HG03565 (cell line): ENCODE results near the gene KIF26B.
"Not testable (repeated sequence)": the region's sequence is repeated elsewhere in the genome, so short reads cannot be mapped to it uniquely, and the experiment has no call there.

Source experiments
- ATAC-seq: cut with Tn5 transposase; IDR thresholded peaks from one replicate; pipeline ENCODE4 v1.9.1; 2021; ENCODE audit warnings: mild to moderate bottlenecking, moderate library complexity; ENCODE audit not compliant: unreplicated experiment

The KIF26B gene

DNA sequence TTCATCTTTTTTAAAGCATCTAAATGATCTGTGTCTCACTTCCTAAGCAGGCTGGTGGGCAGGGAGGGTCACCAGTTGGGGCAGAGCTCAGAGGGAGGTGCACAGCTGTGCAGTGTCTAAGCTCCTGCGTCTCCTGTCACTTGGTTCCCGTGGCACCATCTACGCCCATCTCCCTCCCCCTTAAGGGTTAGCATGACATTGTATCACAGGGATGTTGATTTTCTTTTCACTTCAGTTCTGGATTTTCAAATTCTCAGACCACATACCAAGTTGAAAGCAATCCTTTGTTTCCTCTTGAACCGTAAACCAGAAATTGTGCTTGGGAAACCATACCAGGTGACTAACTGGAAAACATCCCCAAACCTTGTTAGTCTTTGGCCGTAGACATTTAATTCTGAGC is 187.0 kb downstream of the KIF26B start:
- ATAC-seq, result no peak

DNA sequence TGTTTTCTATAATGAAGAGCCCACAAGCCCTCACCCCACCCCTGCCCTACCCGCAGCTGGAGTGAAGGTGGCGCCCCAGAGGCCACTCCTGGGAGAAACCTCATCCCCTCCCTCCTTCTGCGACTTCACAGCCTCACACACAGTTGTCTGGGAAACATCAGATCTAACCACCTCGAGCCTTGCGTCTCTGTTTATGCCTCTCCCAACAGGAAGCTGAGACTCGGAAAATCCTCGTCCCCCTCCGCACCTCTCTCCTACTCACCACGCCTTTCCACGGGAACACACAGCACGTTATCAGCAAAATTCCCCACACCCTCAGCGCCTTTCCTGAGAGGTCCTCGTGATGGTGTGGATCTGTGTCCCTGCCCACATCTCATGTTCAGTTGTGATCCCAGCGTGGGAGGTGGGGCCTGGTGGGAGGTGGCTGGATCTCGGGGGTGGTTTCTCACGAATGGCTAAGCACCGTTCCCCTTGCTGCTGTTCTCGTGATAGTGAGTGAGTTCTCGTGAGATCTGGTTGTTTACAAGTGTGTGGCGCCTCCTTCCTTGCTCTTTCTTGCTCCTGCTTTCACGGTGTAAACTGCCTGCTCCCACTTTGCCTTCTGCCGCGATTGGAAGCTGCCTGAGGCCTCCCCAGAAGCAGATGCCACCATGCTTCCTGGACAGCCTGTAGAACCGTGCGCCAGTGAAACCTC is 190.6 kb downstream of the KIF26B start:
- no peak for ATAC-seq

DNA sequence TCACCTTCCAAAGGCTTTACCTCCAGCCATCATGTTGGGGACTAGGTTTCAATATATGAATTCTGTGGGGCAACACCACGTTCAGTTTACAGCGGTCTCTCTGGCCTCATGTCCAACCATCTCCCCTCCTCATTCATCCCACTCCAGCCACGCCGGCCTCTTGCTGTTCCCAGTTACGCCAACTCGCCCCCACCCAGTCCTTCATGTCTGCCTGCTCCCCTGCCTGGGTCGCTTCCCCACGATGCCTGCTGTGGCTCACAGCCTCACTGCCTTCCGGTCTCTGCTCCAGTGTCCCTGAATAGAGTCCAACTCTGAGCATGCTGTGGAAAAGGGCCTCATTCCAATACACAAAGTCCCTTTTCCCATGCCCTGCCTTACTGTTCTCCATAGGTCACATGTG is 193.8 kb downstream of the KIF26B start:
- ATAC-seq, result no peak

DNA sequence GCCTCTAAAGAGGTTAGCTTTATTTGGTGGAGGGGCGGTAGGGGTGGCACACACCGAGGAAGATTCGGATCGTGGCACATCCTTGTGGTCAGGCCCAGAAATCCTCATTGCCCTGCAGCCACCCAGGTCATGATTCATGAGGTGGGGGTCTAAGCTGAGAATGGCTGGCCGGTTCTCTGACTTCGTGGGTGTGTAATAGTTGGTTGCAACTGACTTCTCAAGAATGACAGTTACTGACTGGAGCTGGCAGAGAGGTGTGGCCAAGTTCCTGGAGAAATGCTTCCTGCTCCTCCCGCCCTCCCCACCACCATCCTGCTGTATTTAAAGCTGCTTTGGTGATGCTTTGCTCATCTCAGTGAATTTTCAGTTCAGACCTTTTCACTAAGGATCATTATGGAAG is 198.6 kb downstream of the KIF26B start:
- no peak for ATAC-seq

DNA sequence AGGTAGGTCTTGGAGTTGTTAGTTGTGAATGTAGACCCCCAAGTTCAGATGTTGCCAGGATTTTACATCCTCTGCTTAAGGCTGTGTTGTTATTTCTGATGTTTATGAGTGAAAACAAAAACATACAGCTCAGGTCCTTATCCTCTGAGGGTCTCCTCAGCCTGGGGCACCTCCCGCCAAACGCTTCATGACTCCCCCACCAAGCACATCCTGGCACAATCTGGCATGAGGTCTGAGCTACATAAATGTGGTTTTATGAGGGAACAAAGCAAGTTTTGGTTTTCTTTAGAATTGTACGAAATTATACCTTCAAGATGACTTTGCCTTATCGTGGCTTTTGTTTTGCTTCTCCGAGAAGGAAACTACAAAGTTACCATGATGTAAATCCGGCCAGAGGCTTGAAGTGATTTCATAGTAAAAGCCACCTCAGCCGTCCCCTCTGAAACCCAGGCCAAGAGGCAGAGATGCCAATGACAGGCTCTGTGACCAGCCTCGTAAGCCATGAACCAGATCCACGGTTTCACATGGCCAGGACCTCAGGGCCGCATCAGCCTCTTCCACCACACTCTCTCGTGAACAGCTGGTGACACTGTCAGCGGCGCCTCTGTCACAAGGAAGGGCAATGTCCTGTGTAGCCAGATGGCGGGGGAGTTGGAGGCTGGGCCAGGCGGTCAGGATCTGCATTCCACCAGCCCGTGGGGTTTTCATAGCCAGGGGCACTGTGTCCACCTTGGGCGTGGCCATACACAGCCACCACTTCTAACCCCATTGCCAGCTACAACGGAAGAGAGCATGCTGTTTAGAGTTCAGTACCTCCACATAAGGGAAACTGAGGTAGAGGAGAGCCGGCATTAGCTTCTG is 199.4 kb downstream of the KIF26B start:
- ATAC-seq, result no peak

DNA sequence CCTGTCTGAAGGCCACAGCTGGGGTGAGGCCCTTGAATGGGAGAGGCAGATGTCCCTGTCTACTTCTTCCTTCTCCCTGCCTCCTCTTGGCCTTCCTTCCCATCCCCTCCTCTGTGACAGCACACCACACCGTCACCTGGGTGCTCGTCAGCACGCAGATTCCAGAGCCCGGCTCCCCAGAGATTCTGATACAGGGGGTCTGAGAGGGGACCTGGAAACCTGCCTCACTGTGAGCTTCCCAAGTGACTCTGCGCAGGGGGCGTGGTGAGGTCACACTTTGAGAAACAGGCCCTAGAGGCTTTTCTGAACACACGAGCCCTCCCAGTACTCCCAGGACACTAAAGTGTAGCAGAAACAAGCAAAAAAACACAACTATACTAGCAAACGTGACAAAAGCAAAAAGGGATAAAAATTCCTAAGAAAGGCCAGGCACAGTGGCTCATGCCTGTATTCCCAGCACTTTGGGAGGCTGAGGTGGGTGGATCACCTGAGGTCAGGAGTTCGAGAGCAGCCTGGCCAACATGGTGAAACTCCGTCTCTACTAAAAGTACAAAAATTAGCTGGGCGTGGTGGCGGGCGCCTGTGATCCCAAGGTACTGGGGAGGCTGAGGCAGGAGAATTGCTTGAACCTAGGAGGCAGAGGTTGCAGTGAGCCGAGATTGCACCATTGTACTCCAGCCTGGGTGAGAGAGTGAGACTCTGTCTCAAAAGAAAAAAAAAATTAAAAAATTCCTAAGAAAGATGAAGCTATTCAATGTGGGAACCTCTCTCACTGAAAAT is 201.3 kb downstream of the KIF26B start:
- ATAC-seq, result not testable (repeated sequence)

DNA sequence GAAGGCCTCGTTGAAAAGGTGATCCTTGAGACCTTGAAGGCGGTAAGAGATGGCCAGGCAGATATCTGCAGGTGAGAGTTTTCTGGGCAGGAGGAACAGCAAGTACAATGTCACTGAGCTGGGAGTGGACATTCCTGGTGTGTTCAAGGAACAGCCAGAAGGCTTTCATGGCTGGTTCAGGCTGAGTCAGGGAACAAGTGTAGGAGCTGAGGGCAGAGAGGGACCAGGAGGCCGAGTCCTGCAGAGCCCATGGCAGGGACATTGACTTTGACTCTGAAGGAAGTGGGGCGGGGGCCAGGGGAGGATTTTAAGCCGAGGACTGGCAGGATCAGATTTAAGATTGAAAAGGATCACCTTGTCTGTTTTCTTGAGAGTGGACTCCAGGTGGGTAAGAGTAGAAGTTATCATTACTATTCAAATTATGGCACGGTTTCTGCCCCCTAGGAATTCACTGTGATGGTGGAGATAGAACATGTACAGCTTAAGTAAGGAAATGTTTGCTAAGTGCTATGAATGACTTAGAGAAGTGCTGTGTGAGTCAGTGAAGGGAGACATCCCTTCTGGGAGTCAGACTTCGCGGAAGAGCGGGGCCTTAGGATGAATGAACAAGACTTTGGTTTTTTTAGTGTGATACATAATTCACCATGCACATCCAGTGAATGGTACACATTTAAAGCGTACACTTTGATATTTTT is 202.3 kb downstream of the KIF26B start:
- no peak for ATAC-seq

DNA sequence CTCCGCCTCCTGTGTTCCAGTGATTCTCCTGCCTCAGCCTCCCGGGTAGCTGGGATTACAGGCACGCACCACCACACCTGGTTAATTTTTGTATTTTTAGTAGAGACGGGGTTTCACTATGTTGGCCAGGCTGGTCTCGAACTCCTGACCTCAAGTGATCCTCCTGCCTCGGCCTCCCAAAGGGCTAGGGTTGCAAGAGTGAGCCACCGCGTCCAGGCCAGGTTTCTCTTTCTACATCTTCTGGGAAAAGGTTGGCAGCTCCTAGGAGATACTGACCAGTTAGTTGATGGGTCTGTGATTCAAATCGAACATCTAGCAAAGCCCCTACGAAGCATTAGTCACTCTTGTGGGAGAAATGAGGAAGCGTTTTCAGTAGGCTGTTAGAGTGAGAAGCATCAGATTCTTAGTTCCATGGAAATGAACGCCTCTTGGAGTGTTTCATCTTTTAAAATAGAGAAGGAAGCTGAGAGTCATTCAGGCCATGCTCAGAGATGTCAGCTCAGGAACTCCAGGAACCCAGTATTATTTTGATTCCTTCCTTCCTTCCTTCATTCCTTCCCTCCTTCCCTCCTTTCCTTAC is 204.4 kb downstream of the KIF26B start:
- not testable (repeated sequence) for ATAC-seq

DNA sequence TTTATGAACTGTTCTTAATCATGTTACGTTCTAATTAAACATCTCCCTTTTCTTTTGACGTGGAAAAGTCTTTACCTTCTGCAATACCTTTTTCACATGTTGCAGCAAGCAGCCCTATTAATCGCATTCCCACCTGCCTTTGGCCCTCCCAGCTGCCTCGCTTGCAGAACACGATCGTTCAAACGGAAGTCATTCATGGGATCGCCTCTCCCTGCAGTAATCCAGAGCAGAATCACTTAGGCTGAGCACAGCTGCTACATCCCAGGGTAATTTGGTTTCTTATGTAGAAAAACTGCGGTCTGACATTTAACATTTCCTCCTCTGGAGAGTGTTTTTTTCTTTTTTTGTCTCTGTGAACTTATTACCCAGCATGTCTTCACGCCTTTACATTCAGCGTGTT is 206.3 kb downstream of the KIF26B start:
- ATAC-seq, result no peak

DNA sequence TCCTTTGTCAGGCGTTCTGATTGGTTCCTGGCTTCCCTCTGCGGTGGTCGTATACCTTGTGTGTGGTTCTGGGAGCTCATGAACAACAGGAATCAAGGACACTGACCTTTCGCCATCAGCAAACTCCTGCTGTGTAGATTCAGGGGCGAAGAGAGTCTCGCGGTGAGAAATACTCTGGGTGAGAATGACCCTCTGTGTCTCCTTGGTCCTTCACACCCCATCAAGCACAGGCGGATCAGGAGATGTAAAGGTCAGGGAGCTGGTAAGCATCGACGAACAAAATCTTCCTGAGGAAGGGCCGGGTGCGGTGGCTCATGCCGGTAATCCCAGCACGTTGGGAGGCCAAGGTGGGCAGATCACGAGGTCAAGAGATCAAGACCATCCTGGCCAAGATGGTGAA is 207.2 kb downstream of the KIF26B start:
- ATAC-seq, result no peak

DNA sequence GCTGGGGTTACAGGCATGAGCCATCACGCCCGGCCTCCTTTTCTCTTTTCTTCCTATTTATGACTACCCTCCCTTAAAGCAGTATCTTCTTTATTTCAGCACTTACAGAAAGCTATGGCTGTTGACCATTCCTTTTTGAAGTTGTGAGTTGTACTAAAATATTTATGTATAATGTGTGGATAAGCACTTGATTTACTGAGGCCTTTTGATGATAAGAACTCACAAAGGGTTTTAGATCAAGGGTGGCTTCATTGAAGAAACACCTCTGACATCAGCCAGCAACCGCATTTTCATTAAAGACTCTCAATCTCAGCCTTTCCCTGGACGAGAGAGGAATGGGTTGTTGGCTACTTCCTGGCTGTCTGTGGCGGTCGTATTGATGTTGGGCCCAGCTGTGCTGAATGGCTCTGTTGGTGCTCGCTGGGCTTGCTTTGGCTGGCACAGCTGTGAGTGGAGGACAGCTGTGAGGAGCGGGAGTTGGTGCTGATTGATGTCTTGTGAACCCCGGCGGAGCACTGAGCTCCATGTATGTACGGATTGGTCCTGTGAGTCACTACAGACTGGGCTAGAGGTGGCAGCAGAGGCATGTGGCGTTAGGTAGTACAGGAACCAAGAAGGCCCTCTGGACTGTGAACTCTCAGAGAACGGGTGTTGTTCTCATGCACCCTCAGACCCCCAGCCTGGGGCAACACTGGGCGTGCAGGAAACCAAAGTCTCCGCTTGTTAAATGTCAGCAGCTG is 208.8 kb downstream of the KIF26B start:
- no peak for ATAC-seq

DNA sequence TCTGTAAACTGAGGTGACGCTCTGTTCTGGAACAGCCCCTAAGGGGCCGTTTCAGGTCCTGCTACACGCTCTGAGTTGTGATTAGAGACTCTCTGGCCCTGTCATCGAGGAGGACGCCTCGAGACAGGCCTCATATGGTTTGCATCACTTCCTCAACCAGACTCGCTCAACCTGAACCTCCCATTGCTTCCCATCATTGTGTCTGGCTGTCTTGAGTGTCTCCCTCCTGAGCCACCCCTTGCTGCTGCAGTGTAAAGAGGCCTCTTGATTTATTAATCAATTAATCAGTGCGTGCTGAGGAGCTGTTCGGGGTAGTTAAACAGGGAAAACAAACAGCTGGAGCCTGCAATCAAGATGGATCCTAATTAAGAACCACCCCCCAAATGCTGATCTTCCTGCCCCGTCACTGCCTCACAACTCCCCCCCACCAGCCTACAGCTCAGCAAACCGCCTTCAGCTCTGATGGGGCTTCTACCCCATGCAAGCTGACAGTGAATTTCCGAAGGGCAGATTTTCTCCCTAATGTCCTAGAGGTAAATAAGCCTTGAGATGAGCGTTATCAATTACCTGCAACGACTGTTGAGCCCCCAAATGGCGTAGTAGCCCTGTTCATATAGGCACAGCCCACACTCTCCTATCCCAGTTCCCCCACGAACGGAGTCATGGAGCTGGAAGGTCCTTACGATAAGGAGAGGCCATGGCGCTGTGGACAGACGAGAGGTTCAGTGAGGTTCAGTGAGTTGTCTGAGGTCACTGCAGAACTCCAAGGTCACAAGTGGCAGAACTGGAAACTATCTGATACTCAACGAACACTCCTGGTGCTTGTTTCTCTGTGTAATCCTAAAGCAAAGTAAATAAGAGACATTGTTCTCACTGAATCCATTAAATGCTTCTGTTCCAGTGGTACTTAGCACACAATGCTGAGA is 210.6 kb downstream of the KIF26B start:
- ATAC-seq, result no peak

DNA sequence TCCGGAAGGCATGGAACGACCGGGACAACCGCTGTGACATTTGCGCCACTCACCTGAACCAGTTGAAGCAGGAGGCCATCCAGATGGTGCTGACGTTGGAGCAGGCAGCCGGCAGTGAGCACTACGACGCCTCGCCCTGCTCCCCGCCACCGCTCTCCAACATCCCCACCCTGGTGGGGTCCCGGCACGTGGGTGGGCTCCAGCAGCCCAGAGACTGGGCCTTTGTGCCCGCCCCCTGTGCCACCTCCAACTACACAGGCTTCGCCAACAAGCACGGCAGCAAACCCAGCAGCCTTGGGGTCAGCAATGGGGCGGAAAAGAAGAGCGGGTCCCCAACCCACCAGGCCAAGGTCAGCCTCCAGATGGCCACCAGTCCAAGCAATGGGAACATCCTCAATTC is 212.1 kb downstream of the KIF26B start:
- ATAC-seq, result no peak

DNA sequence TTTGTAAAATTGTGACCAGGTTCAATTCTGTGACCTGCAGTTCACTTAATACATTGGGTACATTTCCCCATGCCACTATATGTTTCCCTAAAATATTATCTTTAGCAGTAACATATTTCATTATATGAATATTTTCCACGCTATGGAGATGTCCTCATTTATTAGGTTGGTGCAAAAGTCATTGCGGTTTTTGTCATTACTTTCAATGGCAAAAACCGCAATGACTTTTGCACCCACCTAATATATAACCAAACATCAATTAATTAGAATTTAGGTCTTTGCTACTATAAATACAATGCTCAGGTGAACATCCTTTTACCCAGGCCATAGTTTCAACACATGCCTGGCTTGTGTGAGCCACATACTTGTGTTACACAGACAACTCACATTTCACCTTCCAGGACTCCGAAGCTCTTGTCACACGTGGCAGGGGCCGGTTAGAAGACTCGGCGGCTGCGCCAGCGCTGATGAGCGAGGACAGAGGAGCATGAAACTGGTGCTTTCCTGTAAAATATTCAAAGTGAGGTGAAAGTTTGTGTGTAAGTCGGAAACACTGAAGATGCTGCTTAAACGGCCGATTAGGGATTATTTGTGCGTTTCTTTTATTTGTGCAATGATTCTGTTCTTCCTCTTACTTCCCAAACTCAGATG is 215.5 kb downstream of the KIF26B start:
- no peak for ATAC-seq

DNA sequence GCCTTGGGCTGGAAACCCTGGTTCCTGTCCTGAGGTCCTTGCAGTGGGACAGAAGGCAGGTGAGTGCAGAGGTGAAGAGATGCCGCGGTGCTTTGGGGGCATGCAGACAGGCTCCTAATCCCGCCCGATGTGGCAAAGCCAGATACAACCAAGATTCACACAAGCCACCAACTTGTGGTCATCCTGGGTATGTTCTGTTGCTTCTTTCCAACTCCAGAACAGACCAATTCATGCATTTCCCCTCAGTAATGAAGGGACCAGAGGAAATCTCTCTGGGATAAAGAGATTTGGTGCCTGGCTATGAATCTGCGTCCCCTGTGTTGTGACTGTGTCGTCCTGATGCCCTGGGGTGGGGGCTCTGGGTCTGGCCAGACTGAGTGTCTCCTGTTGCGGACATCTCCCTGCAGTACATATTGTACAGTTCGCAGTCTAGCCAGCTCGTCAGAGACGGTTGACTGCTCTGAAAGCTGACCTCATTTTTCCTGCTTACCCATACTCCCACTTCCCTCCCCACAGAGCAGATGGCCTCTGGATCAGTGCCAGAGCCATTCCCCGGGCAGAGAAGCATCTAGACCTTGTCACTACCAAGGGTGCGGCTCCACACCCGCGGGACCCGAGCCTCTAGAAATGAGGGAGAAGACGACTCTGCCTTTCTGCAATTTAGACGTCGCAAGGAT is 216.3 kb downstream of the KIF26B start:
- no peak for ATAC-seq

DNA sequence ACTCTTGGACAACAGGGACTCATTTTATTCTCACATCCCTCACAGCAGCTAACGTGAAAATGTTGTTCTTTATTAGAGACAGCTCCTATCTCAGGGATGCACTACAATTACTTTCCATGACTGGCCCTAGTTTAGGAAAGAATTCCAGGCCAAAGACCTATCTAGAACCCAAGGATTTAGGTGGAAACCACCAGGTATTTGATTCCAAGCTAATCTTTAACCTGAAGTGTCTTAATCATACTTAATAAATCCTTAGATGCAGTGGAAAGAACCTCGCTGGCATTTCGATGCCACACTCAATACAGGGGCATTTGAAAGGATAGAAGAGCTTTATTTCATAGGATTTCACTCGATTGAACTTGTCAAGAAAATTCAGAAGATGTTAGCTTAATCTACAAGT is 218.3 kb downstream of the KIF26B start:
- ATAC-seq, result no peak

DNA sequence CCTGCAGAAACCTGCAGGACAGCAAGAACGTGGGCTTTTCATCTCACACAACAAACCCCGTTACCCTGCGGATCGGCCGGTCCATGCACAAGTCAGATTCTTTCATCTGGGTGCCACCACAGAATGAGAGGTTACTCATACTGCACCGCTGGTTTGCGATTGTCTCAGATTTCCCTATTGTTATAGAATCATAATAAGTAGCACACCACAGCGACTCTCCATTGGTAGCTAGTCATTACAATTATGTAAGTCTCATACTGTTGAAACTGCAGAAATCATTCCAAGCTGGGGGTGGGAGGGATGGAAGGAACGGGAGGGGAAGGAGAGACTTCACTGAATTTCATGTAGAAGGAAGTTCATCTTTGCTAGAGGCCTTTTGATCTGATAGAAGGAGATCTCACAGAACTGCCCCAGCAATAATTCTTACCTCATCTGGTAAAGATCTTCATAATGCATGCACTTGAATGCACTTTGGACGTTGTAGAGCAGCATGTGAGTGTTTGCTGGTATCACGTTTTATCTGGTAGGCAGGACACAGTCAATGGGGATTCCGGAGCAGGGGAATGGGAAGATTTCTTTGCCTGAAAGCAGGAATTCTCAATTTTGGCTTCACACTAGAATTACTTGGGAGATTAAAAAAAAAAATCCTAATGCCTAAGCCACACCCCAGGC is 221.1 kb downstream of the KIF26B start:
- ATAC-seq, result no peak
